BJ (cell line): ENCODE data around the gene ETFB. TPM values are rescaled to one million over a fixed set of nuclear protein-coding genes. Genes with fewer than 3 reads are reported as not detected.

Experiments
- CTCF ChIA-PET: fragments of 350-600 bp; formaldehyde crosslinking; extraction: SDS; loops from one replicate; lab custom pipeline; 2021; ENCODE audit warnings: antibody characterized with exemption, inconsistent platforms; lab: Yijun Ruan, JAX
- POLR2A ChIA-PET: fragments of 300-600 bp; sonication (Branson Sonifier 250); formaldehyde crosslinking; extraction: SDS; loops from one replicate; lab custom pipeline; 2021; ENCODE audit warnings: antibody characterized with exemption; lab: Charles Lee
- DNase-seq: peaks from one replicate; pipeline ENCODE4 v3.0.0-alpha.2; 2011; ENCODE audit warnings: low read depth
- H3K27me3 ChIP-seq: 2 replicates; pipeline ENCODE4 v1.6.0; 2011; ENCODE audit warnings: low read length; ENCODE audit not compliant: control insufficient read depth, insufficient read depth
- H3K36me3 ChIP-seq: 2 replicates; pipeline ENCODE4 v1.5.1; 2011; ENCODE audit warnings: low read length; ENCODE audit not compliant: control insufficient read depth, insufficient read depth
- H3K4me3 ChIP-seq: 2 replicates; pipeline ENCODE4 v1.5.1; 2011; ENCODE audit warnings: low read depth, mild to moderate bottlenecking, control low read depth, low read length
- polyA plus RNA-seq: library from polyadenylated mRNA; depleted of rRNA; stranded (reverse); fragments of >200 nt; gene quantifications from 2 replicates; pipeline ENCODE4 v1.2.3, GENCODE V29; 2011
- TF ChIP-seq, protein P1 (sequence below): IDR thresholded peaks from 2 replicates; pipeline ENCODE4 v1.5.1; 2011; ENCODE audit warnings: low read depth, mild to moderate bottlenecking, control low read depth, inconsistent platforms, low read length, moderate library complexity; ENCODE audit not compliant: insufficient read depth

ETFB gene
- polyA plus RNA-seq, 1 experiment, result 149 TPM

DNA sequence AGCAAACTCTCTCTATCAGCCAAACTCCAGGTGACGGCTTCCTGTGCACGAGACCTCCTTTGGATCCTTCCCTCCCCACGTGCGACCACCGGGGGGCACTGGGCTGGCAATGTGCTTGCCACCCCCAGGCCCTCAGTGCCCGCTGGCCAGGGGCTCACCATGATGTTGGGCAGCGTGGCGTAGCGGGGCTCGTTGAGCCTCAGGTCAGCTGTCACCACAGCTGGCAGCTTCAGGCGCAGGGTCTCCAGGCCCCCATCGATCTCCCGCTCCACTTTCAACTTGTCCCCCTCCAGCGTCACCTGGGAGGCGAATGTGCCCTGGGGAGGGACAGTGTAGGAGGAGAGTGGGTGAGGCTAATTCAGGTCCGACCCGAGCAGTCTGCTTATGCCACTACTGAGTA, 19.4 kb downstream of the ETFB start:
- ChIA-PET CTCF (no interaction called here), POLR2A (no interaction called here)
- Histone ChIP-seq H3K4me3 (no peak overlapping the region), H3K36me3 (peaks cover 15% of the 10 kb centered on the region), H3K27me3 (no peaks in the 10 kb centered on the region)
- no peak for DNase-seq
- TF ChIP-seq, protein P1, sequence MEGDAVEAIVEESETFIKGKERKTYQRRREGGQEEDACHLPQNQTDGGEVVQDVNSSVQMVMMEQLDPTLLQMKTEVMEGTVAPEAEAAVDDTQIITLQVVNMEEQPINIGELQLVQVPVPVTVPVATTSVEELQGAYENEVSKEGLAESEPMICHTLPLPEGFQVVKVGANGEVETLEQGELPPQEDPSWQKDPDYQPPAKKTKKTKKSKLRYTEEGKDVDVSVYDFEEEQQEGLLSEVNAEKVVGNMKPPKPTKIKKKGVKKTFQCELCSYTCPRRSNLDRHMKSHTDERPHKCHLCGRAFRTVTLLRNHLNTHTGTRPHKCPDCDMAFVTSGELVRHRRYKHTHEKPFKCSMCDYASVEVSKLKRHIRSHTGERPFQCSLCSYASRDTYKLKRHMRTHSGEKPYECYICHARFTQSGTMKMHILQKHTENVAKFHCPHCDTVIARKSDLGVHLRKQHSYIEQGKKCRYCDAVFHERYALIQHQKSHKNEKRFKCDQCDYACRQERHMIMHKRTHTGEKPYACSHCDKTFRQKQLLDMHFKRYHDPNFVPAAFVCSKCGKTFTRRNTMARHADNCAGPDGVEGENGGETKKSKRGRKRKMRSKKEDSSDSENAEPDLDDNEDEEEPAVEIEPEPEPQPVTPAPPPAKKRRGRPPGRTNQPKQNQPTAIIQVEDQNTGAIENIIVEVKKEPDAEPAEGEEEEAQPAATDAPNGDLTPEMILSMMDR, result no peak

DNA sequence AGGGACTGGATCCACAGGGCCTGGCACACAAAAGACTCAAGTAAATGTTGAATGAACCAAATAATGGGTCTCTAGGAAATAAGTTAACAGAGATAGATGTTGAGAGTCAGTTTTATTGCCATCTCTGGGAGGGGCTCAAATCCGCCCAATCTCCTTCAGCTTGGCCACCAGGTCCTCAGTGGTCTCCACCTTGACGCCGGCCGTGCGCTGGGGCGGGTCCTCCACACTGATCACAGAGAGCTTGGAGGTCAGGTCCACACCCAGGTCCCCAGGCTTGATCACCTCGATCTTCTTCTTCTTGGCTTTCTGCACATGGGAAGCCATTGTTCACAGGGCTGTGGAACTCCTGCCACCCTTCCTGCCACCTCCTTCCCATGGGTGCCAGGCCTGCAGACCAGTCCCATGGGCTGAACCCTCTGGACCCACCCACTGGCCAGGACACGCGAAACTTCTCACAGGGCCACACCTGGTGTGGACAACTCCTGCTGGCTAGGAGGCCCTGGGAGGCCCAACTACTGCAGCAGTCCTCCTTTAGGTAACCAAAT, 21.0 kb downstream of the ETFB start:
- H3K27me3 ChIP-seq, result no peaks in the 10 kb centered on the region
- peaks cover 15% of the 10 kb centered on the region for H3K36me3 ChIP-seq
- ChIA-PET POLR2A (no interaction called here), CTCF (interaction anchor here (1.4 kb wide), 1 partner anchor 54 kb away, joined by 3 read pairs; no protein-coding TSS in a partner anchor)
- TF ChIP-seq, protein P1, result no peak
- no peak overlapping the region for H3K4me3 ChIP-seq
- no peak for DNase-seq

DNA sequence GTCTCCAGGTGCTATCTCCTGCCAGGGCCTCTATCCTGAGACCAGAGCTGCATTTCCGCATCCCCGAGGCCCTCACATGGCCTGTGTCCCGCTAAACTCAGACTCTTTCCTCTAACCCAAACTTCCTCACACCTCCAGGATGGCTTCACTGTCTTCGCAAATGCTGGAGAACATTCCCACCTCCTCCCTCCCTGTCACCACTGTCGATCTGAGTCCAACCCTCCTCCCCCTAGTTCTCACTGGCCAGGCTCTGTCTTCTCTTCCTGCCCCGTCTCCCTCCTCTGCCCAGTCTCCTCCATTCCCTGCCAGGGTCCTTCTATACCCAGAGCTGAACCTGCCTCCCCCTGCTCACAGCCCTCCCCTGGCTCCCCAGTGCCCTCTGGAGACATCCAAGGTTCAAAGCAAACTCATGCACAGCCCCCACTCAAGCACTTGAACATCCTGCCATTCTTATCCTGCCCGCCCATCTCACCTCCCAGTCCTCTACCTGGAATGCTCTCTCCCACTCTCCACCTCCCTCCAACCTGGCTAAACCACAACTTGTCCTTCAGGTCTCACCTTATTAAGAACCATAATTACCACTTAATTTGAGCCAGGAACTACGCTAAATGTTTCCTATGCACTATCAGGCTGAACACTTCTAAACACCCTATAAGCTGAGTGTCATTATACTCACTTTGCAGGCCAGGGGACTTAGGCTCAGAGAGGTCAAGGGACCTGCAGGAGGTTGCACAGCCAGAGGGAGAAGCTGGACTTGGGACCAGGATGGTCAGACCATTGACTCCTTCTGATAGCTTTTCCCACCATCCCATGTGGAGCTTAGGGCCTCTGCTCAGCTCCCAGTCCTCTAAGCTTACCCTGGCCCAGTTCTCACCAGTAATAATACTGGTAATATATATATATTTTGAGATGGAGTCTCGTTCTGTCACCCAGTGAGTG, 23.3 kb downstream of the ETFB start:
- no peak for DNase-seq
- CTCF ChIA-PET, result interaction anchor here (0.5 to 1.4 kb wide), 5 partner anchors 8 to 315 kb away, joined by 3 to 7 read pairs (median 3); no protein-coding TSS in a partner anchor
- TF ChIP-seq, protein P1, result no peak
- POLR2A ChIA-PET, result no interaction called here
- Histone ChIP-seq H3K36me3 (peaks cover 14% of the 10 kb centered on the region), H3K27me3 (no peaks in the 10 kb centered on the region), H3K4me3 (no peak overlapping the region)

DNA sequence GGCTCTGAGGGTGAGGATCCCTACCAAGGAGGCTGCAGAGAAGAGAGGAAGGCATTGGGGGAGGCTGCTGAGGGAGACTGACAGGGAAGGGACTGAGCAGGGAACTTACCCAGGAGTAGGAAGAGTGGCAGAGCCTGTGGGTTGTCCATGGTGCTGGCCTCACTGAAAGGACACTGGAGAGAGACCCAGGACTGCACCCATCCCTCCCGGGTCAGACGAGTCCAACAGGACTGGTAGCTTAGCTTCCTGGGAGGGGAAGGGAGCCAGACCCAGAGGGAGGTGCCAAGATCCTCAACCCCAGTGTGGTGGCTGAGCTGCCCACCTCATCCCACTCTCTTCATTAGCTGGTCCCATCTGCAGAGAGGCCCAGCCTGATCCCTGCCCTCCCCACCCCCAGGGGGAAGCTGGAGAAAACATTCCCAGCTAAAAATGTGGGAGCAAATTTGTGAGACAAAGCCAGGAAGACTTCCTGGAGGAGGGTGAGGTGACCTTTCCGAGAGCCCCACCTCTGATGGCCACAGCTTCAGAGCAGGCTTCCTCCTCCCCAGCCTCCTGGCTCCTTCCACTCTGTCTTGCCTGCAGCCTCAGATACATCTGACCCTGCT, 24.1 kb downstream of the ETFB start, which contains the start of gene VSIG10L:
TSS of gene VSIG10L (minus strand) at position 164 of the 605 bp plus-strand sequence. CDS start at position 149, 15 bp downstream.
- Histone ChIP-seq H3K27me3 (no peaks in the 10 kb centered on the region), H3K4me3 (no peak within 1 kb of the TSS), H3K36me3 (peaks cover 10% of the 10 kb centered on the region)
- TF ChIP-seq, protein P1, result no peak
- no peak for DNase-seq
- ChIA-PET POLR2A (no interaction called here), CTCF (interaction anchor here (1.0 to 1.4 kb wide), 3 partner anchors 9 to 80 kb away, joined by 3 to 7 read pairs (median 4); no protein-coding TSS in a partner anchor)

DNA sequence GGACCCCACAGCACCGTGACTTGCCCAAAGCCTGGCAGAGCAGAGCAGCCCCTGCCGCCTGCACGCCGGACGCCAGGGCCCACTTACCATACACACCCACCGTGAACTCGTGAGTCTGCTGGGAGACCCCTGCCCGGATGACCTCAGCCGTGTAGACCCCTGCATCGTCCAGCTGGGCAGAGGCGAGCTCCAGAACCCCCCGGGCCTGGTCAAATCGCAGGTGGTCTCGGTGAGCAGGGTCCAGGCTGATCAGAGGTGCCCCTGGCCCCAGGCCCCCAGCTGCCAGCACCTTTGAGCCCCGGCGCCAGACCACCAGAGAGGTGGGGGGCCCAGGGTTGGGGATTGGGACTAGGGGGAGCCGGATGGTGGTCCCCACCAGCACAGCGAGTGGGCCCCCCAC, 25.1 kb downstream of the ETFB start:
- TF ChIP-seq, protein P1, result no peak
- POLR2A ChIA-PET, result no interaction called here
- H3K36me3 ChIP-seq, result peaks cover 6% of the 10 kb centered on the region
- no peaks in the 10 kb centered on the region for H3K27me3 ChIP-seq
- CTCF ChIA-PET, result interaction anchor here (0.9 to 1.4 kb wide), 7 partner anchors 10 to 316 kb away, joined by 3 to 7 read pairs (median 3); partner anchors contain the start of gene ETFB
- H3K4me3 ChIP-seq, result no peak overlapping the region
- no peak for DNase-seq
